T-helper 2 cell treated with Interferon-gamma antibody and Interleukin-4, amounts not matched to agents 100 ng/mL and 5 ng/mL, for 36 hours (primary cell): ENCODE data around the gene HTR1D. TPM values are rescaled to one million over a fixed set of nuclear protein-coding genes. Genes with fewer than 3 reads are reported as not detected.

Source experiments
- intact Hi-C: fragments of 100-400 bp; cut with micrococcal nuclease; formaldehyde crosslinking; loops from one replicate; pipeline ENCODE4 v1.15.1; 2023
- total RNA-seq: library from RNA; stranded (reverse); gene quantifications from 2 replicates; pipeline ENCODE4 v1.2.3, GENCODE V29; 2022

HTR1D gene
- total RNA-seq, 1 donor from 2014 or later: not detected

GRCh38 chr1:23185381-23185780, 31.9 kb downstream of the HTR1D start:
- intact Hi-C loops: no loop called here

GRCh38 chr1:23184212-23184934, 32.9 kb downstream of the HTR1D start:
- intact Hi-C loops: loop anchor here (1.0 kb wide), 2 partner anchors 86 to 208 kb away; no protein-coding TSS in a partner anchor

DNA sequence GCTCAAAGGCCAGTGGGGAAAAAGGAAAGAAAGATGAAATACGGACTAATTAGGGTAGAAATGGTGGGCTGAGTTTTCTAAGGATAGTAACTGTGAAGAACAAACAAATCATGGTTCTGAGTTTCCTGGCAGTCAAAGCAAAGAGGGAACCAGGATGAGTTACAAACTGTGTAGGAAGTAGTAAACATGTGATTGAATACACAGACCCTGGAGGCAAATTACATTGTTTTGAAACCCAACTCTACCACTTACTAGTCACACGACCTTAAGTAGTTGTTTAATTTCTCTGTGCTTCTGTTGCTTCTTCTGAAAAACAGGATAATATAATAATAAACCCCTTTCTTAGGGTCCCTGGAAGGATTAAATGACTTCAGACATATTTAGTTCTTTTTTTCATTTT, 37.4 kb downstream of the HTR1D start:
- intact Hi-C loops: no loop called here

DNA sequence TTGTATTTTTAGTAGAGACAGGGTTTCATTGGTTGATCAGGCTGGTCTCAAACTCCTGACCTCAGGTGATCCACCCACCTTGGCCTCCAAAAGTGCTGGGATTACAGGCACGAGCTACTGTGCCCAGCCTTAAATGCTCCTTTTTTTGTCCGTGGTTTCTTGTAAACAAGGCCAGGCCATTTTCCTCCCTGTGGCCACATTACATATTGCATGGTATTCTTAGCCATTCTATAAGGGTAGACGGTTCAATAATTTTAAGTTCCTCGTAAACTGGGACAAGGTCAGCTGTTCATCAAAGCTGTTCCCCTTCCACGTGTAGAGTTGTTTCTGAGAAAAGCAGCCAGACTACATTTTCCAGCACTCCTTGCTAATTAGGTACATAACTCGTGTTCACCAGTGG, 38.4 kb downstream of the HTR1D start:
- intact Hi-C loops: no loop called here

DNA sequence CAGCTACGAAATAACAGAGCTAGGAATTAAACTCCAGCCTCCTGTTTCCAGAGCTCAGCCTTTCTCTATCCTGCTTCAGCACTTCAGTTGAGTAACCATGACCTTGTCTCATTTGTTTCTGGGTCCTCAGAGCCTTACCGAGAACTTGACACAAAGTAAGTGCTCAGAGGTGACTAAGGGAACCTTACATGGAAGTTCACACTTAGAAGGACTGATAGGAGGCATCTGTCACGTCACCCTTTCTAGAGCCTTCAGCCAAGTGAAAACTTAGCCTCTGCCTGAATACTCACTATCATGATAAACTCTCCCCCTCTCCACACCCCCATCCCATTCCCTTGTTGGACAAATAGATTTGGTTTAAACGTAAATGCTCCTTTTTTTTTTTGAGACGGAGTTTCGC, 38.9 kb downstream of the HTR1D start:
- intact Hi-C loops: no loop called here

DNA sequence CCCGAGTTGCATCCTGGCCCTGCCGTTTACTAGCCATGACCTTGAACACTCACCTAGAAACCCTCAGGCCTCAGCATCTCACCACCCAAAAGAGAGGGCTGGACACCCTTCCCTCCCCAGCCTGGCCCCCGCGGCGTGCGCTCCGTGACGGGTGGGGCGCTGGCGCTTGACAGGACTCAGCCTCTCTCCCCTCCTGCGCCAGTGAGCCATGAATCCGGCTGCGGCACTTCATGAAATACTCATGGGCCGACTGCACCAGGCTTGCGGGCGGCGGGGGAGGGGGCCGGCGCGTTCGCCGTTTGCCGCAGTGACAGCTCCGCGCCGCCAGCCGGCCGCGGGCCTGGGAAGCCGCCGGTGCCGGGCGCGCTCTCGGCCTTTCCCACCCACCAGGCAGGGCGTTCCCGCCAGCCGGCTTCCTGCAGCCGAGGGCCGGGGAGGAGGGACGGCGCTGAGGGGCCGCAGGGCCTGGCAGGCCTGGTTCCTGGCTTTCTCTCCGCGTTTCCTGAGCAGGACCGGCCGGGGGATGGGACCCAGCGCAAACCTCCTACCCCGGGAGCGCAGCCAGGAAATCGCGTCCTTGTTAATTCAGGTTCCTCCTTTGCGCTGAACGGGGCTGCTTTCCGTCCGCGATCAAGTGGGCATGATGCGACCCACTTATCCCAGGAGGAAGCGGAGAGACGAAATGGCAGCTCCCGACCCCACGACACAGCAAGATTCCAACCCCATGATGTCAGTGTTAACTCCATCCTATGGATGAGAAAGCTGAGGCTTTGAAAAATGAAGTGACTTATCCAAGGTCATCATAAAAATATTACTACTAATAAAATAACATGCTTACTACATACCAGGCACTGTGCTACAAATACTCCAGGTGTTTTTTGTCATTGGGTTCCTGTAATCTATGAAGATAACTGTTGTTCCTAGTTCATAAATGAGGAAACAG, 39.6 kb downstream of the HTR1D start:
- intact Hi-C loops: no loop called here

- intact Hi-C loops: no loop called here
These were observed 40.3 kb downstream of the HTR1D start for GRCh38 chr1:23177031-23177430.

GRCh38 chr1:23174426-23175110, 42.7 kb downstream of the HTR1D start:
- intact Hi-C loops: no loop called here

DNA sequence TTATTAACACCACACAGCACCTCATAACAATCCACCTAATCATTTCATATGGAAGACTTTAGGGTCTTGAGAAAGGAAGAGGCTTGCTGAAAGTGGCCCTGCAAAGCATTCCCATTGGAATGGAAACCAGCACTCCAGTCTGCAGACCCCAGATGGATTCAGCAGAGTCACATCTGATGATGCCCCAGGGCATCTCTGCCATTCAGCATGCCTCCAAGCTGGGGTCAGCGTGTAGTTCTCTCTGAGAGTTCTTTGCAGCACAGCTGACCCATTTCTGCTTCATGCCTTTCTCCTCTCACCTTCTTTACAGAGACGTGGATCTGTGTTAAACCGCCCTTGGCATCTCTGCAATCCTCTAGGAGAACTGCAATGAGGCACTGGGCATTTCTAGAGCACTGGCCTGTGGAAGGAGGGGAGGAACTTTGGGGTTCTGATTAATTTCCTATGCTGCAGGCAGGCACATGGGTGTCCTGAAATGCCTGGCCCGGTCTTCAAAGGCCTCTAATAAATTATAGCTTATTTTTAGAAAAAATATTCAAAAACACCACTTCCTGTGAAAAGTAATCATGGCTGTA, 46.0 kb downstream of the HTR1D start:
- intact Hi-C loops: no loop called here

- intact Hi-C loops: loop anchor here (10.0 kb wide), 1 partner anchor 385 kb away; the partner anchor contains the start of gene ID3
These were observed 47.5 kb downstream of the HTR1D start for GRCh38 chr1:23169727-23170335.

GRCh38 chr1:23169195-23169575, 48.1 kb downstream of the HTR1D start:
- intact Hi-C loops: loop anchor here (10.0 kb wide), 1 partner anchor 386 kb away; the partner anchor contains the start of gene ID3

DNA sequence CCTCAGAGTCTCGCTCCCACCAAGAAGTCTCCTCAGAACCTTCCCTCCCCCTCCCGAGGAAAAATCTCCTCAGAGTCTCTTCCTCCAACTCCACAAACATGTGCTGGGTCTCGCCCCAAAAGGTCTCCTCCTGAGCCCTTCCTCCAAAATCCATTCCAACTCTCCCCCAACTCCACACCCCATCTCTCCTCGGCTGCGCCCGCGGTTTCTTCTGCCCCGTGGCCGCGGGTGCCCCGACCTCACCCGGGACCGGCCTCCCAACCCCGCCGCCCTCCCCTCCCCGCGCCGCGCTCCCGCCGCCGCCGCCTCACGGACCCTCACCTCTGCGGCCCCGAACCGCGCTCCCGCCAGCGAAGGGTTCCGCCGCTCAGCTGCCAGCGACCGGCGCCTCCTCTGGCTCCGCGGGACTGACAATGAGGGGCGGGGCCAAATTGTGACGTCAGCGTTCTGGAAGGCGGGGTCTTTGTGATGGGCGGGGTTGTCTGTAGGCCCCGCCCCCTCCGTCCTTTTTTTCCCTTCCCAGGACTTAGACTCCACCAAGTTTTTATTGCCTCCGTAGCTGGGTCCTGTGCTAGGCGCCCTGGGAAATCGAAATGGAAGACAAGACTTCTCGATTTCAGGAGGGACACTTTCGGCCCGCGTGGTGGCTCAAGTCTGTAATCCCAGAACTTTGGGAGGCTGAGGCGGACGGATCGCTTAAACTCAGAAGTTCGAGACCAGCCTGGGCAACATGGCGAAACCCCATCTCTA, 48.7 kb downstream of the HTR1D start, which contains the start of gene LUZP1:
Gene LUZP1 (minus strand): TSS at position 412 of the 750 bp plus-strand sequence.
- intact Hi-C loops: loop anchor here (10.0 kb wide), 1 partner anchor 386 kb away; the partner anchor contains the start of gene ID3

DNA sequence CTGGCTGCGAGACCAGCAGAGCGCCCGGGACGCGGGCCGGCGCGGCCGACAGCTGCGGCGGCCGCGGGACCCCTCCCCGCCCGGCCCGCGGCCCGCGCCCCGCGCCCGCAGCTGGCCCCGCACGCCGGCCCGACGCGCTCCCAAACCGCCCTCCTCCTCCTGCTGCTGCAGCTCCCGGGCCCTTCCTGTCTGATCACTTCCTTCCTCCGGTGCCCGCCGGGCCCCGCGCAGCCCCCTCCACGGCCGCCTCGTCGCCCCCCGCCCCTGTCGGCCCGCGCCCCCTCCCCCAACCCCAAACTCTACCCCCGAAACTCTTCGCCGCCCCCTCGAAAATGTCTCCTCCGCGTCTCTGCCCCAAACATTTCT, 49.2 kb downstream of the HTR1D start:
- intact Hi-C loops: loop anchor here (10.0 kb wide), 1 partner anchor 387 kb away; the partner anchor contains the start of gene ID3

DNA sequence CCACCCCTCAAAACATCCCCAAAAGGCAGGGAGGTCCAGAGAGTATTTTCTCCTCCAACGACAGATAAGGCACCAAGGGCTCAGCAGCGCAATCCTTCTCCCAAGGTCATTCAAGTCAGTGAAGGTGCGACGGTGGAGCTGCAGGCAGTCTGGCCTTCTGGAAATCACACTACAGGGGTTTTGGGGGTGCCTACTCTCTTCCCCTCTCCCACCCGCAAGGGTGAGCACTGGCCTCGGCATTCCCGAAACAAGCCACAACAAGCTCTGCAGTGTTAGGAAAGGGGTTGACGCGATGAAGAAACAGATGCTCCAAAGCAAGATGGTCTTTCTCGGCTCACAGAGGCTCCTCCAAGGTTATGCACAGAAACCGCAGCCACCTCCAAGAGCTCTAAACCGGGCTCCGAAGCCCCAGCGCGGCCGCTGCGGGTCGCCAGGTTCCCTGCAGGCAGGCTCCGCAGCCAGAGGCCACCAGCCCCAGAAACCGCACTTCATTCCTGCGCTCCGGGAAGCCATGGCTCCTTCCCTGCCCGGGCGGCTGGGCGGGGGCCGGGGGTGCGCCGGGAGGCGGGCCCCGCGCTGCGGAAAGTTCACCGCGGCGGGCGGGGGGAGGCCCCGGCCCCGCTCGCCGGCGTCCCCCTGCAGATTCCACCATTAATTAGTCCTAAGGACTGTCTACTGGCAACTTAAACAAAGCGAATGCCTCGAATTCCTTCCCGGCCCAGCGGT, 49.8 kb downstream of the HTR1D start:
- intact Hi-C loops: loop anchor here (10.0 kb wide), 1 partner anchor 387 kb away; the partner anchor contains the start of gene ID3

DNA sequence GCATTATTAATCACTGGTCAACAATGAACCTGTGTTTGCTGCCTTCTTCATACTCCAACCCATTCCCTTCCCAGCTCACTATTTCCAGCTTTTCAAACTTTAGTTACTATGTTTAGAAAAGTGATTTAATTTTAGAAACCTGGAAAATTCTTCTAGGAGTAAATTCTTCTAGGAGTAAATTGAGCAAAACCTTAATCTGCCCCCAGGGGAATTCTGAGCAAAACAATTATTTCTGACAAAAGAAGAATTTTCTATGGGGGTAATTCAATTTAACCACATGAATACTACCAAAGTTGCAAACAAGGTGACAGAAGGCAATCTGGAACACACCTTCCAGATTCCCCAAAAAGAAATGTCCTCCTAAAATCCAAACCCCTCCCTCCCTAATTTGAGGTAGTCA, 50.4 kb downstream of the HTR1D start:
- intact Hi-C loops: loop anchor here (10.0 kb wide), 1 partner anchor 388 kb away; the partner anchor contains the start of gene ID3

GRCh38 chr1:23163395-23163794, 53.9 kb downstream of the HTR1D start:
- intact Hi-C loops: loop anchor here (10.0 kb wide), 1 partner anchor 391 kb away; the partner anchor contains the start of gene ID3

DNA sequence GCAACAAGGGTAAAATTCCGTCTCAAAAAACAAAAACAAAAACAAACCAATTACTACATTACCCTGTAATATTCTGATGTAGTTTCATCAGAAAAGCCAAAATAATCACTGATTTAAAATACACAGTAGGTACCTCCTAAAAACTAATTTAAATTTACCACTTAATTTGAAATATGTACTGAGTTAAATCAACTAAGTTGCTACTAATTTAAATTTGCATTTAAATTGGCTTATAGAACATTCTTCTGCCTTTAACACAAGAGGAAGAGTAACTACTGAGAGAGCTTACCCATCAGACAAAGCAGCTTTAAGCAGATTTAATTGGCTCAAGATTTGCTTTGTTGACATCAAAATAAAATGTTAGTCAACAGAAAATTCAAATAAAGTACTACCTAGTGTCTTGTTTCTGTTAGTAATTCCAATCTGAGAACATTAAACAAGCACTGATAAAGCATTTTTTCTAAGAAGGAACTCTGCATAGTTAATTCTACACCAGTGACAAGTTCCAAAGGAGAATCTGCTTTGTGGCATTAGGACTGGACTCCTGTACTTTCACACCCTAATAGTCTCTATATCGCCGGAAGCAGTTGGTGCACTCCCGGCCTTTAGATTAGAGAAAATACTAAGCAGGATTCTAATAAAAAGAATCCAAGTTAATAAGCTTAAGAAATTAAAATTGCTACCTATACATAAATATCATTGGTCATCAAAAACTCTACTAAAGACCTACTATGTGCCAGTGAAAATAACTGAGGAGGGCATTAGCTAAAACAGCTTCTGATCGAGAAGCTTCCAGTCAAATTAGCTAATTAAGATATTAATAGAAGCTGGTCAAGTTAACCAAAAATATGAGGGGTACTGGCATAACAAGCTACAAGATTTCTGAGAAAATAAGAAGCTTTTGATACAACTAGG, 57.1 kb downstream of the HTR1D start:
- intact Hi-C loops: loop anchor here (10.0 kb wide), 1 partner anchor 395 kb away; the partner anchor contains the start of gene ID3

DNA sequence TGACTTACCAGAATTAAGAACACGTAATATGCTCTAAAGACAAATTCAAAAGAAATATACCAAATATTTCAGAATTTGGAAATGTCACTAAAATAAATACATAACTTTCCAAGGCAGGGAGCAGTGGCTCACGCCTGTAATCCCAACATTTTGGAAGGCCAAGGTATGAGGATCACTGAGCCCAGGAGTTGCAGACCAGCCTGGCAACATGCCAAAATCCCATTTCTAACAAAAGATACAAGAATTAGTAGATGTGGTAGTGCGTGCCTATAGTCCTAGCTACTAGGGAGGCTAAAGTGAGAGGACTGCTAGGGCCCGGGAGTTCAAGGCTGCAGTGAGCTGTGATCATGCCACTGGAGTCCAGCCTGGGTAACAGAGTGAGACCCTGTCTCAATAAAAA, 60.4 kb downstream of the HTR1D start:
- intact Hi-C loops: no loop called here
